ENCODE measurements around the gene SH3BGR.

DNA sequence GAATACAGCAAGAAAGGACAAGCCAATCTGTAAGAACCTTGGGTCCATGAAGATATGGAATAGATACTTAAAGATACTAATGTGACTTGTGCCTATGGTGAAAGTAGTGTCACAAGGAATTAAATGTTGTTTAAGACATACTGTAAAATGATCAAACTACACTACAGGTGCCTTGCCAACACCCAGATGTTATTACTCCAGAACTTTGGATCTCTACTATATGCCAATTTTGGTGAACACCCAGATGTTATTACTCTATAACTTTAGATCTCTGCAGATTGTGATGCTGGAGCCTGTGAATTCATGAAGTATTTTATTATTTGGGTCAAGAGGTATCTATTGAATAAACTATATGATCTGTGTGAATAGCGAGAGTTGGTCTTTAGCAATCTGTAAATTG lies 101.1 kb downstream of the SH3BGR start:
- TF ChIP-seq, protein P1, sequence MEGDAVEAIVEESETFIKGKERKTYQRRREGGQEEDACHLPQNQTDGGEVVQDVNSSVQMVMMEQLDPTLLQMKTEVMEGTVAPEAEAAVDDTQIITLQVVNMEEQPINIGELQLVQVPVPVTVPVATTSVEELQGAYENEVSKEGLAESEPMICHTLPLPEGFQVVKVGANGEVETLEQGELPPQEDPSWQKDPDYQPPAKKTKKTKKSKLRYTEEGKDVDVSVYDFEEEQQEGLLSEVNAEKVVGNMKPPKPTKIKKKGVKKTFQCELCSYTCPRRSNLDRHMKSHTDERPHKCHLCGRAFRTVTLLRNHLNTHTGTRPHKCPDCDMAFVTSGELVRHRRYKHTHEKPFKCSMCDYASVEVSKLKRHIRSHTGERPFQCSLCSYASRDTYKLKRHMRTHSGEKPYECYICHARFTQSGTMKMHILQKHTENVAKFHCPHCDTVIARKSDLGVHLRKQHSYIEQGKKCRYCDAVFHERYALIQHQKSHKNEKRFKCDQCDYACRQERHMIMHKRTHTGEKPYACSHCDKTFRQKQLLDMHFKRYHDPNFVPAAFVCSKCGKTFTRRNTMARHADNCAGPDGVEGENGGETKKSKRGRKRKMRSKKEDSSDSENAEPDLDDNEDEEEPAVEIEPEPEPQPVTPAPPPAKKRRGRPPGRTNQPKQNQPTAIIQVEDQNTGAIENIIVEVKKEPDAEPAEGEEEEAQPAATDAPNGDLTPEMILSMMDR (IDR thresholded peaks at IDR 0.05), result no peak
- no peak for TF ChIP-seq POLR2A (IDR thresholded peaks at IDR 0.05)
